ENCODE data around the gene ARHGAP21. TPM values are rescaled to one million over a fixed set of nuclear protein-coding genes. Genes with fewer than 3 reads are reported as not detected.

Gene ARHGAP21
- total RNA-seq, 2 donors from 2014 or later, result 121 to 167 TPM

GRCh38 chr10:24605141-24605540 lies 118.5 kb downstream of the ARHGAP21 start:
- DNase-seq (ENCODE audit: low spot score), result no peak
- intact Hi-C loops (cut with DNase I), result no loop called here

GRCh38 chr10:24603333-24603732 lies 120.4 kb downstream of the ARHGAP21 start:
- intact Hi-C loops (cut with DNase I), result no loop called here
- no peak for DNase-seq (ENCODE audit: low spot score)

GRCh38 chr10:24597961-24598360 lies 125.7 kb downstream of the ARHGAP21 start:
- intact Hi-C loops (cut with DNase I), result no loop called here
- no peak for DNase-seq (ENCODE audit: low spot score)

- no peak for DNase-seq (ENCODE audit: low spot score)
- intact Hi-C loops (cut with DNase I), result no loop called here
These were observed 126.3 kb downstream of the ARHGAP21 start for GRCh38 chr10:24597426-24597825.

- DNase-seq (ENCODE audit: low spot score), result no peak
- intact Hi-C loops (cut with DNase I), result no loop called here
These were observed 127.3 kb downstream of the ARHGAP21 start for GRCh38 chr10:24596217-24596930.

- DNase-seq (ENCODE audit: low spot score), result no peak
These were observed 132.8 kb downstream of the ARHGAP21 start for GRCh38 chr10:24590697-24591457.

GRCh38 chr10:24589265-24589664 lies 134.4 kb downstream of the ARHGAP21 start:
- DNase-seq (ENCODE audit: low spot score), result no peak
- intact Hi-C loops (cut with DNase I), result loop anchor here in 1 of 2 donors (2.0 kb wide), 1 partner anchor 70 kb away; no protein-coding TSS in a partner anchor

More at GRCh38 chr10:24590697-24591457, 132.8 kb downstream of the ARHGAP21 start:
- intact Hi-C loops (cut with DNase I), result no loop called here

- intact Hi-C loops (cut with DNase I), result no loop called here
- DNase-seq (ENCODE audit: low spot score), result no peak
These were observed 143.8 kb downstream of the ARHGAP21 start for GRCh38 chr10:24579906-24580305.

- no peak for DNase-seq (ENCODE audit: low spot score)
- intact Hi-C loops (cut with DNase I), result no loop called here
These were observed 144.2 kb downstream of the ARHGAP21 start for GRCh38 chr10:24579448-24579847.

GRCh38 chr10:24575481-24576002 lies 148.1 kb downstream of the ARHGAP21 start:
- intact Hi-C loops (cut with DNase I), result no loop called here
- DNase-seq (ENCODE audit: low spot score), result no peak

GRCh38 chr10:24574578-24575155 lies 149.0 kb downstream of the ARHGAP21 start:
- intact Hi-C loops (cut with DNase I), result no loop called here
- DNase-seq (ENCODE audit: low spot score), result no peak

- DNase-seq (ENCODE audit: low spot score), result no peak
- intact Hi-C loops (cut with DNase I), result no loop called here
These were observed 149.5 kb downstream of the ARHGAP21 start for GRCh38 chr10:24574161-24574560.

GRCh38 chr10:24571870-24572450 lies 151.7 kb downstream of the ARHGAP21 start:
- intact Hi-C loops (cut with DNase I), result no loop called here
- DNase-seq (ENCODE audit: low spot score), result no peak

- DNase-seq (ENCODE audit: low spot score), result no peak
- intact Hi-C loops (cut with DNase I), result no loop called here
These were observed 152.8 kb downstream of the ARHGAP21 start for GRCh38 chr10:24570658-24571426.

GRCh38 chr10:24569828-24570657 lies 153.6 kb downstream of the ARHGAP21 start:
- intact Hi-C loops (cut with DNase I), result loop anchor here in 1 of 2 donors (10.0 kb wide), 1 partner anchor 1015 kb away; no protein-coding TSS in a partner anchor
- no peak for DNase-seq (ENCODE audit: low spot score)

- no peak for DNase-seq (ENCODE audit: low spot score)
- intact Hi-C loops (cut with DNase I), result loop anchor here in 1 of 2 donors (10.0 kb wide), 1 partner anchor 1015 kb away; no protein-coding TSS in a partner anchor
These were observed 154.3 kb downstream of the ARHGAP21 start for GRCh38 chr10:24569330-24569796.

GRCh38 chr10:24568042-24568441 lies 155.6 kb downstream of the ARHGAP21 start:
- DNase-seq (ENCODE audit: low spot score), result no peak
- intact Hi-C loops (cut with DNase I), result loop anchor here in 1 of 2 donors (10.0 kb wide), 1 partner anchor 1013 kb away; no protein-coding TSS in a partner anchor

GRCh38 chr10:24561453-24561852 lies 162.2 kb downstream of the ARHGAP21 start:
- intact Hi-C loops (cut with DNase I), result loop anchor here in 1 of 2 donors (10.0 kb wide), 1 partner anchor 1007 kb away; no protein-coding TSS in a partner anchor
- DNase-seq (ENCODE audit: low spot score), result no peak
